Stomach (tissue), 9 donors: ENCODE measurements around the gene CFAP46. TPM values are rescaled to one million over a fixed set of nuclear protein-coding genes. Genes with fewer than 3 reads are reported as not detected.

Experiments used
- DNase-seq, 2 donors: peaks; one replicate each; pipeline versions ENCODE4 v3.0.0 to v3.0.0-alpha.2; 2013 to 2019
- H3K27ac ChIP-seq, 5 donors: fragments of 200-600 bp in 4 of 5; sonication (generic) in 4 of 5; one replicate each; pipeline ENCODE4 v1.5.1; 2013 to 2019; ENCODE audit warnings: mild to moderate bottlenecking in 1 of 5, moderate library complexity in 1 of 5
- H3K27me3 ChIP-seq, 3 donors: fragments of 200-600 bp; sonication (generic); one replicate each; pipeline ENCODE4 v1.5.1; 2017 to 2019; ENCODE audit warnings: mixed run types in 1 of 3
- H3K36me3 ChIP-seq, 4 donors: fragments of 200-600 bp; sonication (generic); 1 replicate in 3 of 4; 2 replicates in 1 of 4; pipeline ENCODE4 v1.5.1; 2016 to 2019
- H3K4me1 ChIP-seq, 4 donors: fragments of 200-600 bp; sonication (generic); one replicate each; pipeline ENCODE4 v1.5.1; 2016 to 2019
- H3K4me3 ChIP-seq, 4 donors: fragments of 200-600 bp; sonication (generic) in 3 of 4; one replicate each; pipeline ENCODE4 v1.5.1; 2016 to 2019; ENCODE audit warnings: mild to moderate bottlenecking in 1 of 4
- H3K9me3 ChIP-seq, 4 donors: fragments of 200-600 bp; sonication (generic); one replicate each; pipeline ENCODE4 v1.5.1; 2016 to 2019
- CTCF ChIP-seq, 7 experiments: fragments of 450-650 bp in 4 of 7; fragments of 200-600 bp in 3 of 7; sonication (generic) in 3 of 7; IDR thresholded peaks; one replicate each; pipeline ENCODE4 v1.5.1; 2016 to 2019; ENCODE audit warnings: antibody characterized with exemption in 7 of 7, control low read depth in 2 of 7, mild to moderate bottlenecking in 1 of 7
- EP300 ChIP-seq: sonication (generic); formaldehyde crosslinking; IDR thresholded peaks from one replicate; pipeline ENCODE4 v1.6.1; 2017; ENCODE audit warnings: antibody characterized with exemption
- POLR2A ChIP-seq, 4 donors: fragments of 450-650 bp; IDR thresholded peaks; one replicate each; pipeline ENCODE4 v1.6.1; 2016; ENCODE audit warnings: antibody characterized with exemption in 4 of 4, control low read depth in 2 of 4, mild to moderate bottlenecking in 1 of 4, moderate library complexity in 1 of 4
- POLR2AphosphoS5 ChIP-seq, 3 donors: sonication (generic); formaldehyde crosslinking; IDR thresholded peaks; one replicate each; pipeline ENCODE4 v1.6.1; 2016; ENCODE audit warnings: antibody characterized with exemption in 3 of 3
- WGBS, 5 donors: extraction: QIAGEN DNeasy Blood & Tissue Kit in 3 of 5; methylation state at CpG; one replicate each; pipeline versions ENCODE4 v1.1.5 to v1.1.7; 2013 to 2018; 5-methylcytosine and 5-hydroxymethylcytosine counted together
- intact Hi-C: fragments of 100-400 bp; cut with DNase I; formaldehyde crosslinking; loops from one replicate; pipeline ENCODE4 v1.15.1; 2023; ENCODE audit warnings: low total_unique reads
- polyA plus RNA-seq, 3 donors: library from polyadenylated mRNA; stranded (reverse); fragments of 200-250 nt; gene quantifications; one replicate each; pipeline ENCODE4 v1.2.3, GENCODE V29; 2013
- total RNA-seq, 5 donors: library from RNA; depleted of rRNA; stranded (reverse); fragments of >200 nt; gene quantifications; one replicate each; pipeline versions ENCODE4 v1.1.0 to v1.2.3, GENCODE V29; 2014 to 2016
- donor health status: healthy with polysubstance abuse.
- donor health status: Bipolar disorder and iron deficiency.
- donor health status: healthy.

The CFAP46 gene
- total and polyA plus RNA-seq, 8 donors: under 0.01 to 5.8 (median 1.8) TPM; not detected in 1

- Histone ChIP-seq H3K27ac (no peak overlapping the region), H3K27me3 (peaks cover 0 to 63% (median 7%) of the 10 kb centered on the region in 3 donors), H3K4me1 (peaks cover 0 to 6% (median 0%) of the 10 kb centered on the region in 4 donors), H3K4me3 (no peak overlapping the region), H3K36me3 (no peaks in the 10 kb centered on the region), H3K9me3 (peaks cover 0 to 4% (median 0%) of the 10 kb centered on the region in 4 donors)
- WGBS, 5 donors: 83 to 93% (median 88%) methylated on average over 11 to 18 of the region's 18 CpGs
- peak in 1 of 2 donors; percentile 7 for DNase-seq
- TF ChIP-seq POLR2A (IDR thresholded peaks at IDR 0.05) (no peak), EP300 (no peak), CTCF (IDR thresholded peaks at IDR 0.05) (no peak), POLR2AphosphoS5 (IDR thresholded peaks at IDR 0.05) (no peak)
- intact Hi-C loops: no loop called here
Measured at GRCh38 chr10:132876131-132876860, 66.1 kb downstream of the CFAP46 start.

DNA sequence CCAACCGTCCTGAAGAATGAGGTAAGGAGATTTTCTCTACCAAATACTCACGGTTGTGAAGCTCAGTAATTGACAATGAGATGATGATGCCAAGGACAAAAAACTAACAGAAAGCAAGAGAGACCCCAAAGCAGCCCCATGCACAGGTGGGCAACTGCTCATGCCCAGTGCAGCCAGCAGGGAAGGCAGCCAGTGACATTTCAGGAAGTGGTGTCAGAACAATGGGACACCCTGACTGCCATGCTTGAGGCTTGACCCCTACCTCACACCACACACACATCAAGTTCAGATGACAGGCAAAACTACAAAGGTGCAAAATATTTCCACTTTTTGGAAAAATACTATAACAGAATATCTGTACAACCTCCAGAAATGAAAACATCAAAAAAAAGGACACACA lies 66.9 kb downstream of the CFAP46 start:
- peaks cover 0 to 55% (median 7%) of the 10 kb centered on the region in 3 donors for H3K27me3 ChIP-seq
- WGBS, 5 donors: 75 to 96% (median 78%) methylated on average over 2 of the region's 2 CpGs
- DNase-seq: no peak

GRCh38 chr10:132873395-132873794 lies 69.0 kb downstream of the CFAP46 start:
- no peaks in the 10 kb centered on the region for H3K4me1 ChIP-seq
- H3K27ac ChIP-seq: no peak overlapping the region
- H3K4me3 ChIP-seq: no peak overlapping the region
- intact Hi-C loops: no loop called here
- H3K27me3 ChIP-seq: peaks cover 0 to 43% (median 5%) of the 10 kb centered on the region in 3 donors
- peak in 1 of 2 donors; percentile 13 for DNase-seq
- TF ChIP-seq POLR2A (IDR thresholded peaks at IDR 0.05) (no peak), EP300 (no peak), POLR2AphosphoS5 (IDR thresholded peaks at IDR 0.05) (no peak), CTCF (IDR thresholded peaks at IDR 0.05) (no peak)
- WGBS, 5 donors: 77 to 85% (median 84%) methylated on average over 12 of the region's 12 CpGs
- H3K9me3 ChIP-seq: peaks cover 0 to 15% (median 9%) of the 10 kb centered on the region in 4 donors
- no peaks in the 10 kb centered on the region for H3K36me3 ChIP-seq

More for the DNA sequence above, 66.9 kb downstream of the CFAP46 start:
- H3K4me3 ChIP-seq: no peak overlapping the region
- H3K4me1 ChIP-seq: peaks cover 0 to 6% (median 0%) of the 10 kb centered on the region in 4 donors
- TF ChIP-seq POLR2AphosphoS5 (IDR thresholded peaks at IDR 0.05): no peak
- TF ChIP-seq POLR2A (IDR thresholded peaks at IDR 0.05): no peak
- no peak for TF ChIP-seq CTCF (IDR thresholded peaks at IDR 0.05)
- no peak for TF ChIP-seq EP300
- H3K27ac ChIP-seq: no peak overlapping the region
- H3K36me3 ChIP-seq: no peaks in the 10 kb centered on the region
- intact Hi-C loops: no loop called here
- H3K9me3 ChIP-seq: peaks cover 0 to 13% (median 6%) of the 10 kb centered on the region in 4 donors

GRCh38 chr10:132872658-132873057 lies 69.7 kb downstream of the CFAP46 start:
- Histone ChIP-seq H3K4me1 (no peaks in the 10 kb centered on the region), H3K9me3 (peaks cover 0 to 15% (median 9%) of the 10 kb centered on the region in 4 donors), H3K36me3 (no peaks in the 10 kb centered on the region), H3K27ac (no peak overlapping the region), H3K4me3 (no peak overlapping the region), H3K27me3 (peaks cover 0 to 41% (median 0%) of the 10 kb centered on the region in 3 donors)
- intact Hi-C loops: no loop called here
- TF ChIP-seq EP300 (no peak), POLR2A (IDR thresholded peaks at IDR 0.05) (no peak), POLR2AphosphoS5 (IDR thresholded peaks at IDR 0.05) (no peak), CTCF (IDR thresholded peaks at IDR 0.05) (no peak)
- WGBS, 5 donors: 89 to 94% (median 89%) methylated on average over 13 of the region's 13 CpGs
- DNase-seq: peak in 1 of 2 donors; percentile 10
